ENCODE data around the gene ADA. TPM values are rescaled to one million over a fixed set of nuclear protein-coding genes. Genes with fewer than 3 reads are reported as not detected.

ADA gene
- total RNA-seq, 4 donors from 2014 or later: 7.6 to 14.5 (median 10.4) TPM

- no peaks in the 10 kb centered on the region for H3K9me3 ChIP-seq
- H3K27ac ChIP-seq: peak overlapping the region; percentile 81 to 93 (median 89)
- no peak for TF ChIP-seq EP300 (IDR thresholded peaks at IDR 0.05)
- TF ChIP-seq POLR2A (IDR thresholded peaks at IDR 0.05): no peak
- TF ChIP-seq POLR2AphosphoS5 (IDR thresholded peaks at IDR 0.05): peak; percentile 71
- peak in 3 of 4 experiments; percentile 98 to 99 (median 99) for TF ChIP-seq CTCF (IDR thresholded peaks at IDR 0.05)
- ATAC-seq: peak; percentile 92
- H3K36me3 ChIP-seq: peaks cover 0 to 19% of the 10 kb centered on the region in 2 donors
- H3K4me3 ChIP-seq: peak overlapping the region; percentile 1 to 39
- H3K4me1 ChIP-seq: peaks cover 3 to 60% (median 20%) of the 10 kb centered on the region in 3 donors
- WGBS, 2 donors (ENCODE audit: low coverage in 1 of 2): 0 to 19% methylated on average over 1 to 3 of the region's 25 CpGs
- no peaks in the 10 kb centered on the region for H3K27me3 ChIP-seq
Observed at GRCh38 chr20:44609516-44610312, 41.8 kb downstream of the ADA start.

- Histone ChIP-seq H3K27me3 (no peaks in the 10 kb centered on the region), H3K9me3 (no peaks in the 10 kb centered on the region), H3K4me1 (peaks cover 3 to 54% (median 17%) of the 10 kb centered on the region in 3 donors), H3K4me3 (peak overlapping the region in 1 of 2 donors; percentile 39), H3K27ac (peak overlapping the region; percentile 81 to 93 (median 89)), H3K36me3 (peaks cover 0 to 12% of the 10 kb centered on the region in 2 donors)
- TF ChIP-seq POLR2A (IDR thresholded peaks at IDR 0.05) (no peak), EP300 (IDR thresholded peaks at IDR 0.05) (no peak), CTCF (IDR thresholded peaks at IDR 0.05) (no peak), POLR2AphosphoS5 (IDR thresholded peaks at IDR 0.05) (no peak)
- WGBS, 2 donors (ENCODE audit: low coverage in 1 of 2): 20 to 40% methylated on average over 1 to 4 of the region's 9 CpGs
- ATAC-seq: no peak
Observed at GRCh38 chr20:44609006-44609515, 42.4 kb downstream of the ADA start.

DNA sequence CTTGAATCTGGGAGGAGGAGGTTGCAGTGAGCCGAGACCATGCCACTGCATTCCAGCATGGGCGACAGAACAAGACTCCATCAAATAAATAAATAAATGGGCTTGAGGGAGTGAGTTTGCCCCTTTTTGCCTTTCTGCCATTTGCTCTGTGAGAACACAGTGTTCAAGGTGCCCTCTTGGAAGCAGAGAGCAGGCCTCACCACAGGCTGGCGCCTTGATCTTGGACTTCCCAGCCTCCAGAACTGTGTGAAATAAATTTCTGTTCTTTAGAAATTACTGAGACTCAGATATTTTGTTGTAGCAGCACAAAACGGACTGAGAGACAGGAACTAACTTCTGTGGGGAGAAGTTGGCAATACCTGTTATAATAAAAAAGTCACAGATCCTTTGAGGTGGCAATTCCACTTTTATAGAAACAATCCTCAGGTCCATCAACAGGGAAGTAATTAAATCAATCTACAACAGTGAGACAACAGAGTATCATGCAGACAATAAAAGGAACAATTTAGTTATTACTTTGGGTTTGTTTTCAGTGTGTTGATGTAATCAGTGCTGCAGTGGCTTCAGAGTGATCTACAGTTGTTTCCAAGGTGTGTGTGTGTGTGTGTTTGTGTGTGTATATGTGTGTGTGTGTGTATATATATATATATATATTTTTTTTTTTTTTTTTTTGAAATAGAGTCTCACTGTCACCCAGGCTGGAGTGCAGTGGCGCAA is 44.6 kb downstream of the ADA start:
- ATAC-seq: no peak
- H3K4me3 ChIP-seq: no peak overlapping the region
- H3K4me1 ChIP-seq: peaks cover 9 to 53% (median 33%) of the 10 kb centered on the region in 3 donors
- peak overlapping the region in 2 of 4 donors; percentile 12 to 21 for H3K27ac ChIP-seq
- H3K27me3 ChIP-seq: no peaks in the 10 kb centered on the region
- no peaks in the 10 kb centered on the region for H3K9me3 ChIP-seq
- TF ChIP-seq CTCF (IDR thresholded peaks at IDR 0.05) (no peak), EP300 (IDR thresholded peaks at IDR 0.05) (no peak), POLR2A (IDR thresholded peaks at IDR 0.05) (no peak), POLR2AphosphoS5 (IDR thresholded peaks at IDR 0.05) (no peak)
- WGBS, 2 donors (ENCODE audit: low coverage in 1 of 2): 98 to 100% methylated on average over 3 to 5 of the region's 5 CpGs
- no peaks in the 10 kb centered on the region for H3K36me3 ChIP-seq

DNA sequence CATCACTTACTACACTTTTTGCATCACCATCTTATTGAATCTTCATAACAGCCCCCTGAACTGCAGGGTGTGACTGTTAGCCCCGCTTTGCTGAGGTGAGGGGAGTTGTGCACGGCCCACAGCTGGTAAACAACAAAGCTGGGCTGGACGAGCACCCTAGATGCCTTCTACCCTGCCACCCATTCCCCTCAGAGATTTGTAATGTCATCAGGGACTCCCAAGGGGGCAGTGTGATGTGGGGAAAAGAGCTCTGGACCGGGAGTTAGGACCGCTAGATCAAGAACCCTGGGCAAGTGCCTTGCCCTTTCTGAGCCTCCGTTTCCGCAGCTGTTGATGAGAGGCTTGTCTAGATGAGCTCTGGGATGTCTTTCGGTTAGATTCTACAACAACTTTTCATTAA is 48.2 kb downstream of the ADA start:
- H3K27ac ChIP-seq: peak overlapping the region in 3 of 4 donors; percentile 71 to 96 (median 90)
- WGBS, 2 donors (ENCODE audit: low coverage in 1 of 2): 89% methylated on average over 8 of the region's 8 CpGs; no CpG with 5 or more reads in 1 of the 2 donors
- no peaks in the 10 kb centered on the region for H3K36me3 ChIP-seq
- H3K4me3 ChIP-seq: no peak overlapping the region
- peaks cover 35 to 56% (median 50%) of the 10 kb centered on the region in 3 donors for H3K4me1 ChIP-seq
- H3K27me3 ChIP-seq: no peaks in the 10 kb centered on the region
- no peak for ATAC-seq
- TF ChIP-seq CTCF (IDR thresholded peaks at IDR 0.05): no peak
- TF ChIP-seq POLR2AphosphoS5 (IDR thresholded peaks at IDR 0.05): no peak
- no peak for TF ChIP-seq EP300 (IDR thresholded peaks at IDR 0.05)
- TF ChIP-seq POLR2A (IDR thresholded peaks at IDR 0.05): no peak
- no peaks in the 10 kb centered on the region for H3K9me3 ChIP-seq
